ENCODE data around the gene PRDM5.

PRDM5 gene

GRCh38 chr4:120870279-120870673 is 52.2 kb downstream of the PRDM5 start:
- Histone ChIP-seq H3K79me2 (ENCODE audit: insufficient read depth, low read length) (no peaks in the 10 kb centered on the region), H3K4me3 (ENCODE audit: low read depth, low read length, poor library complexity, severe bottlenecking) (no peak overlapping the region), H3F3A (ENCODE audit: insufficient read depth, low read length) (no peaks in the 10 kb centered on the region), H3K9me2 (ENCODE audit: low read depth, low read length) (no peaks in the 10 kb centered on the region), H4K20me1 (ENCODE audit: insufficient read depth, low read length) (no peaks in the 10 kb centered on the region), H3K4me2 (ENCODE audit: low read length) (no peak overlapping the region), H2AFZ (ENCODE audit: low read length) (no peak overlapping the region), H3K9ac (ENCODE audit: low read length) (no peak overlapping the region), H3K9me3 (ENCODE audit: low read length) (no peaks in the 10 kb centered on the region), H3K27ac (ENCODE audit: low read depth, low read length, poor library complexity, severe bottlenecking) (no peak overlapping the region), H3K36me3 (ENCODE audit: insufficient read depth, low read length) (no peaks in the 10 kb centered on the region), H3K4me1 (ENCODE audit: insufficient read depth, low read length, severe bottlenecking) (peaks cover 15% of the 10 kb centered on the region), H3K27me3 (ENCODE audit: insufficient read depth, low read length) (no peaks in the 10 kb centered on the region)
- TF ChIP-seq CTCF (IDR thresholded peaks at IDR 0.05; ENCODE audit: low read length) (peak; percentile 68), EZH2 (IDR thresholded peaks at IDR 0.05; ENCODE audit: borderline replicate concordance, low read length) (no peak)

GRCh38 chr4:120869613-120870278 is 52.8 kb downstream of the PRDM5 start:
- H3K79me2 ChIP-seq (ENCODE audit: insufficient read depth, low read length), result no peaks in the 10 kb centered on the region
- no peak overlapping the region for H3K4me2 ChIP-seq (ENCODE audit: low read length)
- H3K27me3 ChIP-seq (ENCODE audit: insufficient read depth, low read length), result no peaks in the 10 kb centered on the region
- no peak overlapping the region for H3K27ac ChIP-seq (ENCODE audit: low read depth, low read length, poor library complexity, severe bottlenecking)
- H3K36me3 ChIP-seq (ENCODE audit: insufficient read depth, low read length), result no peaks in the 10 kb centered on the region
- H3K9me3 ChIP-seq (ENCODE audit: low read length), result no peaks in the 10 kb centered on the region
- no peak overlapping the region for H2AFZ ChIP-seq (ENCODE audit: low read length)
- H3K9ac ChIP-seq (ENCODE audit: low read length), result no peak overlapping the region
- H3K4me1 ChIP-seq (ENCODE audit: insufficient read depth, low read length, severe bottlenecking), result peaks cover 15% of the 10 kb centered on the region
- H3K9me2 ChIP-seq (ENCODE audit: low read depth, low read length), result no peaks in the 10 kb centered on the region
- H4K20me1 ChIP-seq (ENCODE audit: insufficient read depth, low read length), result no peaks in the 10 kb centered on the region
- no peaks in the 10 kb centered on the region for H3F3A ChIP-seq (ENCODE audit: insufficient read depth, low read length)
- H3K4me3 ChIP-seq (ENCODE audit: low read depth, low read length, poor library complexity, severe bottlenecking), result no peak overlapping the region
- no peak for TF ChIP-seq CTCF (IDR thresholded peaks at IDR 0.05; ENCODE audit: low read length)
- no peak for TF ChIP-seq EZH2 (IDR thresholded peaks at IDR 0.05; ENCODE audit: borderline replicate concordance, low read length)

GRCh38 chr4:120867506-120867905 is 55.0 kb downstream of the PRDM5 start:
- Histone ChIP-seq H3K27me3 (ENCODE audit: insufficient read depth, low read length) (no peaks in the 10 kb centered on the region), H3K27ac (ENCODE audit: low read depth, low read length, poor library complexity, severe bottlenecking) (no peak overlapping the region), H3K9ac (ENCODE audit: low read length) (no peak overlapping the region), H4K20me1 (ENCODE audit: insufficient read depth, low read length) (no peaks in the 10 kb centered on the region), H3K79me2 (ENCODE audit: insufficient read depth, low read length) (no peaks in the 10 kb centered on the region), H3K9me3 (ENCODE audit: low read length) (no peaks in the 10 kb centered on the region), H3K4me1 (ENCODE audit: insufficient read depth, low read length, severe bottlenecking) (peaks cover 15% of the 10 kb centered on the region), H3K4me3 (ENCODE audit: low read depth, low read length, poor library complexity, severe bottlenecking) (no peak overlapping the region), H3F3A (ENCODE audit: insufficient read depth, low read length) (no peaks in the 10 kb centered on the region), H3K4me2 (ENCODE audit: low read length) (no peak overlapping the region), H3K9me2 (ENCODE audit: low read depth, low read length) (no peaks in the 10 kb centered on the region), H3K36me3 (ENCODE audit: insufficient read depth, low read length) (no peaks in the 10 kb centered on the region), H2AFZ (ENCODE audit: low read length) (no peak overlapping the region)
- TF ChIP-seq EZH2 (IDR thresholded peaks at IDR 0.05; ENCODE audit: borderline replicate concordance, low read length) (no peak), CTCF (IDR thresholded peaks at IDR 0.05; ENCODE audit: low read length) (no peak)

Measured in OCI-LY1 (cell line).